GM21786 (cell line): ENCODE results near the gene RPRD1A.
"Not testable (repeated sequence)": the region's sequence is repeated elsewhere in the genome, so short reads cannot be mapped to it uniquely, and the experiment has no call there.

Experiments
- ATAC-seq: cut with Tn5 transposase; IDR thresholded peaks from one replicate; pipeline ENCODE4 v1.9.1; 2021; ENCODE audit not compliant: unreplicated experiment

Gene RPRD1A

GRCh38 chr18:35972197-35973000 lies 95.0 kb downstream of the RPRD1A start, which contains the start of gene RMP24:
Gene RMP24, plus strand, starts transcription at chr18:35972679.
- peak; percentile 93 for ATAC-seq

DNA sequence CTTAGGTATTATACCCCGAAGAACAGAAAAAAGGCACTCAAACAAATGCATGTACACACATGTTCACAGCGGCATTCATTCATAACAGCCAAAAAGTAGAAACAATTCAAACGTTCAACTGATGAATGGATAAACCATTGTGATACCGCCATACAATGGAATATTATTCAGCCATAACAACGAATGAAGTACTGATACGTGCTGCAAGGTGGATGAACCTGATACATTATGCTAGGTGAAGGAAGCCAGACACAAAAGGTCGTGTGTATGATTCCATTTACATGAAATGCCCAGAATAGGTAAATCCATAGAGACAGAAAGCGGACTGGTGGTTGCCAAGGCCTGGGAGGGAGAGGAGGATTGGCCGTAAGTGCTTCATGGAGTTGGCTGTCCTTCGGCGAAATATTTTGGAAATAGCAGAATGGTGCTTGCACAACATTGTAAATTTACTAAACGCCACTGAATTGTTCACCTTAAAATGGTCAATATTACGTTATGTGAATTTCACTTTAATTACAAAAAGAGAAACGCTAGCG lies 95.6 kb downstream of the RPRD1A start:
- no peak for ATAC-seq

GRCh38 chr18:35969676-35970075 lies 97.7 kb downstream of the RPRD1A start:
- no peak for ATAC-seq

DNA sequence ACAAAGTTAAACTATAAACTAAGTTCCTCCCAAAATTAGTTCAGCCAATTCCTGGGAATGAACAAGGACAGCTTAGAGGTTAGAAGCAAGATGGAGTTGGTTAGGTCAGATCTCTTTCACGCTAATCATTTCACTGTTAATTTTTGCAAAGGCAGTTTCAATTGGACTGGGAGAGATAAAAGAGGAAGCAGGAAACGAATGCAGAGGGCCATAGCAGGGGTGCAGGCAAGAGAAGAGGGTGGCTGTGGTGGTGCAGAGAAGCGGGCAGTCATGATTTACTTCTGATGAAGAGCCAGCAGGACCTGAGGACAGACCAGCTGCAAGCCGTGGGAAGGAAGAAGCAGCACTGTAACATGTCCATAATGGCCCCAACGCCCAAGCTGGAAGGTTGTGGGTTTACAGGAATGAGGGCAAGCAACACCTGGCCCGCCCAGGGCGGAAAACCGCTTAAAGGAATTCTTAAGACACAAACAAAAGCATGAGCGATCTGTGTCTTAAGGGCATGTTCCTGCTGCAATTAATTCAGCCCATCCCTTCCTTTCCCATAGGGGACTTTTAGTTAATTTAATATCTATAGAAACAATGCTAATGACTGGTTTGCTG lies 99.0 kb downstream of the RPRD1A start:
- no peak for ATAC-seq

DNA sequence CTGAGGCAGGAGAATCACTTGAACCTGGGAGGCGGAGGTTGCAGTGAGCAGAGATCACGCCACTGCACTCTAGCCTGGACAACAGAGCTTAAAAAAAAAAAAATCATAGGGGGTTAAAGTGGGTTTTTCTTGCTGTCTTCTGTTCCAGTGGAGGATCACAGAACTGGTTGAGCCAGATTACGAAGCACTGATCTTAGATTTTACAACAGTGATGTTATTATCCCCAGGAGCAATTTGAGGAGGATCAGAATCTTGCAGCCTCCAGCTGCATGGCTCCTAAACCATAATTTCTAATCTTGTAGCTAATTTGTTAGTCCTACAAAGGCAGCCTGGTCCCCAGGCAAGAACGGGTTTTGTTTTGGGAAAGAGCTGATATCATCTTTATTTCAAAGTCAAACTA lies 99.5 kb downstream of the RPRD1A start:
- not testable (repeated sequence) for ATAC-seq

GRCh38 chr18:35964319-35964718 lies 103.0 kb downstream of the RPRD1A start:
- ATAC-seq = no peak

DNA sequence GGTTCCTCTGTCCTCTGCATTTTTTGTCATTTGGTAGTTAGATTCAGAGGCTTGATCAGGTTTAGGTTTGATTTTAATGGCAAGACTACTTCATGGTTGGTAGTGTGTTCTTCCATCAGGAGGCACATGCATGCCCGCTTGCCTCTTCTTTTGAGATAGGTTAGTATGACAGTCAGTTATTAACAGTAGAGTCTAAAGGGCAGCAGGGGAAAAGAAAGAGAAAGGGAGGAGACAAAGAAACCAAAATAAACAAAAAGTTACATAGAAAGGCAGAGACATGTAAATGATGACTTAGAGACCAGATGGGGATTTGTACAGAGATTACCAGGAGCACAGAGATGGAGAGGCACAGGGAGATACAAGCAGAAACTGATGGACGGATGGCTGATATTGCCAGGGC lies 105.0 kb downstream of the RPRD1A start:
- ATAC-seq = no peak

DNA sequence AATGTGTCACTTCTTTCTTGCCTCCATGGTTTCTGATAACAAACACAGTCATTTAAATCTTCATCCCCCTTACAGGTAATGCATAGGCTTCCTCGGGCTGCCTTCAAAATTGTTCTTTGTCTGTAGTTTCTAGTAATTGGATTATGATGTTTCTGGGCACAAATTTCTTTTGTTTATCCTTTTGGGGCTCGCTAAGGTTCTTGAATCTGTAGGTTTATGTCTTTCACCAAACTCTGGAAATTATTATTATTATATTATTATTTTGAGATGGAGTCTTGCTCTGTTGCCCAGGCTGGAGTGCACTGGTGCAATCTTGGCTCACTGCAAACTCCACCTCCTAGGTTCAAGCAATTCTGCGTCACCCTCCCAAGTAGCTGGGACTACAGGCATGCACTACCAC lies 111.1 kb downstream of the RPRD1A start:
- ATAC-seq = no peak

DNA sequence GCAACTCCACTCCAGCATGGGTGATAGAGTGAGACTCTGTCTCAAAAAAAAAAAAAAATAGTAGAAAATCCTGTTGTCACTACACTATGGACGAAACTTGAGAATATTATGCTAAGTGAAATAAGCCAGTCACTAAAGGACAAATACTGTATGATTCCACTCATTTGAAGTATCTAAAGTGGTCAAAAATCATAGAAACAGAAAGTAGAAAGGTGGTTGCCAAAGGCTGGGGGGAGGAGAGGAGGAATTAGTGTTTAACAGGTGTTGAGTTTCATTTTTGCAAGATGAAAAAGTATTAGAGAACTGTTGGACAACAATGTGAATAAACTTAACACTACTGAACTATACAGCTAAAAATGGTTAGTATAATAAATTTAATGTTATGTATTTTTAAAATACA lies 113.7 kb downstream of the RPRD1A start:
- ATAC-seq = peak; percentile 69

DNA sequence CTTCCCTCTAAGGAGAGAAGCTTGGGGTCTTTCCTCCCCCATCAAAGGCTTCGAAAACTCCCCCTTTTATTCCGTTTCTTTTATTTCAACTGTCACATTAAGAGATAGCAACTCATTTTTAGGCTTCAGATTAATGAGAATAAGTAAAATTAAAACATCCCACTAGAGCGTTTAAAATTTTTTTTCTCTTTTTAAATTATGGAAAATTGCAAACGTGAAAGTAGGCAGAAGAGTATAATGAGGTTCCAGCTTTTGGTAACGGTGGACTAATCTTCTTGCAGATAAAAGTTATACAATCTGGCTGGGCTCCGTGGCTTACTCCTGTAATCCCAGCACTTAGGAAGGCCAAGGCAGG lies 116.8 kb downstream of the RPRD1A start:
- no peak for ATAC-seq

- ATAC-seq = peak; percentile 58
Observed at GRCh38 chr18:35949903-35950627, 117.3 kb downstream of the RPRD1A start.

- ATAC-seq = no peak
Observed at GRCh38 chr18:35949090-35949489, 118.3 kb downstream of the RPRD1A start.

GRCh38 chr18:35948080-35948479 lies 119.3 kb downstream of the RPRD1A start:
- ATAC-seq = no peak

- no peak for ATAC-seq
Observed at GRCh38 chr18:35942661-35943060, 124.7 kb downstream of the RPRD1A start.

GRCh38 chr18:35942133-35942532 lies 125.2 kb downstream of the RPRD1A start:
- no peak for ATAC-seq

DNA sequence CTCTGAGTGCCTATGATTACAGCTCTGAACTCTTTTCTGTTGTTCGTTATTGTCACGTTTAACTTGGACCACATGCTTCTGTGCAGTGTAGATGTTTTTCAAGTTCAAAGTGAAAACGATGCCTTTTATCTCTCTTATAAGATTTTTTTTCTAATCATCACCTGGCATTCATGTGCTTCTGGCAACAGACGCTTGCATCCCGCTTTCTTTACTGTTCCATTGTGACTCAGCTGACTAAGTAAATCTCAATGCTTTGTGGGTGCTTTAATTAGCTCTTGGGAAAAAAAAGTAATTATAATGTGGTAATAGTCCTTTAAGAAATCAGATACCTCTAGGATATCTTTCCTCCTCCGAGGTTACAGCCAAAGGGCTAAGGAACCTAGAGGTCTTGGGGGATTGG lies 126.1 kb downstream of the RPRD1A start:
- ATAC-seq = no peak
